Mesodermal cell (in vitro differentiated cells): ENCODE data around the gene ANKRD34B.
"Not testable (repeated sequence)": the region's sequence is repeated elsewhere in the genome, so short reads cannot be mapped to it uniquely, and the experiment has no call there.

Experiments used
- H3K27ac ChIP-seq: 2 replicates; pipeline ENCODE4 v1.7.0; 2013; ENCODE audit warnings: mild to moderate bottlenecking, low read depth, low read length, moderate library complexity; ENCODE audit not compliant: severe bottlenecking
- H3K36me3 ChIP-seq: 2 replicates; pipeline ENCODE4 v1.7.1; 2013; ENCODE audit warnings: mild to moderate bottlenecking, low read length, moderate library complexity; ENCODE audit not compliant: control insufficient read depth, insufficient read depth
- H3K4me1 ChIP-seq: one replicate; pipeline ENCODE4 v1.7.1; 2013; ENCODE audit warnings: mild to moderate bottlenecking, low read length; ENCODE audit not compliant: insufficient read depth, control insufficient read depth, poor library complexity, severe bottlenecking
- H3K4me3 ChIP-seq: 2 replicates; pipeline ENCODE4 v1.7.0; 2013; ENCODE audit warnings: low read length, control low read depth, mild to moderate bottlenecking; ENCODE audit not compliant: insufficient read depth, poor library complexity, severe bottlenecking; ENCODE audit errors: extremely low read depth
- H3K9me3 ChIP-seq: 2 replicates; pipeline ENCODE4 v1.7.1; 2013; ENCODE audit warnings: mild to moderate bottlenecking, low read length, moderate library complexity; ENCODE audit not compliant: control insufficient read depth
- WGBS, 2 experiments: methylation state at CpG; one replicate each; pipeline ENCODE4 v1.1.5; 2013; ENCODE audit warnings: missing lambda C conversion rate in 2 of 2; ENCODE audit not compliant: insufficient coverage in 2 of 2; 5-methylcytosine and 5-hydroxymethylcytosine counted together

Gene ANKRD34B

DNA sequence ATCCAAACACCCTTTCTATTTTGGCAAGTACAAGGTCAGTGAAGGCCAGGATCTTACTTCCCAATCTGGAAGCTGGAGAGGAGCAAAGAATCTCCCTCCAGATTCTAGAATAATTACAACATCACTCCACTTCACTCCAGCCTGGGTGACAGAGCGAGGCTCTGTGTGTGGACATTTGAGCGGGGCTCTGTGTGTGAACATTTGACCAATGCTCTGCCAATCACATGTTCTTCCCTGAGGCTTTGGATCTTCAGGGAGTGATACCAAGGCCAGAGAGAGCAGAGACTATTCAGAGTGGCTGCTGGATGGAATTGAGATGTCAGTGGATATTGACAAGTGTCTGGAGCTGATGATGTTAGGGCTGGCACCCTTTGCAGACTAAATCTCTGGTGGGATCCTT, 24.7 kb upstream of the ANKRD34B start:
- Histone ChIP-seq H3K36me3 (no peaks in the 10 kb centered on the region), H3K9me3 (no peaks in the 10 kb centered on the region), H3K4me3 (no peak overlapping the region), H3K4me1 (no peaks in the 10 kb centered on the region), H3K27ac (no peak overlapping the region)
- 100% methylated on average over 1 of the region's 2 CpGs; no CpG with 5 or more reads in 1 of the 2 experiments for WGBS, 2 experiments

DNA sequence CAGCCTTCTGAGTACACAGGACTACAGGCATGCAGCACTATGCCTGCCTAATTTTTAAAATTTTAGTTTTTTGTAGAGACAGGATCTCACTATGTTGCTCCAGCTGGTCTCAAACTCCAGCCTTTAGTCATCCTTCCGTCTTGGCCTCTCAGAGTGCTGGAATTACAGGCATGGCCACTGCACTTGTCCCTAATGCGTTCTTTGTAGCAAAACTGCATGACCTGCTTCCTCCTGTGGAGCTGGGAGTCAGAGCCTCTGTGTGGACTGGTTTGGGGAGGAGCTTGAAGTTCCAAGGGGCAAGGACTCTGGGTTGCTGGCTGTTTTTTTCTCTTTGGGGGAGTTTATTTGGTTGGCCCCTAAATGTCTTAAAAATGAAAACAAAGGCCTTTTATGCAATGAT, 22.7 kb upstream of the ANKRD34B start:
- H3K4me1 ChIP-seq: no peaks in the 10 kb centered on the region
- H3K9me3 ChIP-seq: no peaks in the 10 kb centered on the region
- 80 to 86% methylated on average over 2 of the region's 2 CpGs for WGBS, 2 experiments
- H3K36me3 ChIP-seq: no peaks in the 10 kb centered on the region
- no peak overlapping the region for H3K27ac ChIP-seq
- H3K4me3 ChIP-seq: no peak overlapping the region

DNA sequence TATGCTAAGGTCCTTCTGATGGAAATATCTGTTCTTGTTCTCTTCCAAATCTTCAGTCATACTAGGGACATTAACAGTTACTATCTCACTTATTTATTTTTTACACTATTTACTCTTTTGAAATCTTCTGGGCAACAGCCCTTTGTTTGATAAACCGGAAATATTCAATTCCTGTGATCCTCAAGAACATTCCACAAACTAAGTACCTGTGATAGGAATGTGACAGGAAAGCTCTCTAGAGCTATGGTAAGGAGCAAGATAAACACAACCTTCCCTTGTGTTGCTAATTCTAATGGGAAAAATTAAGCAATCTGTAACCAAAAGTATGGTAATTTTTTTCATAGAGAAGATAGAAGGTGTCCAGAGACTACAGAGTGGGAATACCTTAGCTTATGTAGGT, 22.0 kb upstream of the ANKRD34B start:
- no peaks in the 10 kb centered on the region for H3K36me3 ChIP-seq
- no peak overlapping the region for H3K27ac ChIP-seq
- no peak overlapping the region for H3K4me3 ChIP-seq
- no peaks in the 10 kb centered on the region for H3K9me3 ChIP-seq
- no CpG with 5 or more reads among the region's 1 CpG for WGBS, 2 experiments
- no peaks in the 10 kb centered on the region for H3K4me1 ChIP-seq

DNA sequence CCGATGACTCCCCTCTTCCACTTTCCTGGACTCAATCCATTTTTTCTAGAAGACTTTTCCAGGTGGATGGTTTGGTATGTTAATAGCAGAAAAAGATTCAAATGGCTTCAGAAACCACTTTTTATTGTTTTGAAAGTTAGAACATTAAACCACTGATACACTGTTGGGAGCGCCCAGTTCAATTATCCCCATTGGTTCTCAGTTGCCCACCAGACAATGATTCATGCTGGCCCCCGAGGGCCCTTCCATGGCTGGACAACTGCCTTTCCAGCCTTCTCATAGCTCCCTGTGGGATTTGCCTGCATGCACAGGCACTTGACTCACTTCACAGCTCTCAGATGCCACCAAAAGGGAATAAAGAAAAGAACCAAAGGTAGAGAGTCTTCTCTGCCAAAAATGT, 21.3 kb upstream of the ANKRD34B start:
- H3K9me3 ChIP-seq: no peaks in the 10 kb centered on the region
- H3K4me1 ChIP-seq: no peaks in the 10 kb centered on the region
- 85 to 92% methylated on average over 2 of the region's 3 CpGs for WGBS, 2 experiments
- H3K4me3 ChIP-seq: no peak overlapping the region
- H3K36me3 ChIP-seq: no peaks in the 10 kb centered on the region
- H3K27ac ChIP-seq: no peak overlapping the region

DNA sequence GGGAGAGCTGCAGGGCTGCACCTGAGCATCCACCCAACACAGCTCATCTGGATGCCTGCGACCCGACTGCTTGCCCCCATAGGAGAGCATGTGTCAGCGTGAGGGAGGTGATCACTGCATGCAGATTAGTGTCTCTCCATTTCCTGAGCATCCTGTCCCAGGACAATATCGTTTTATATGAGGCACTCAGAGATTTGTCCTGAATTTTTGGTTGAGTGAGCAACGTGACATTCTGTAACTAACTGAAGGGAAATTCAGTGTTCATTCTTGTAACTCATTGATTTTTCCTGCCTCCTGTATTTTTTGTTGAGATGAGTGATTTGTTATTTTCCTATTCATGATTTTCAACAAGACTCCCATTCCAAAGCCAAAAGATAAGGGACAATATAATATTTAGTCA, 20.7 kb upstream of the ANKRD34B start:
- Histone ChIP-seq H3K36me3 (no peaks in the 10 kb centered on the region), H3K9me3 (no peaks in the 10 kb centered on the region), H3K4me3 (no peak overlapping the region), H3K4me1 (no peaks in the 10 kb centered on the region), H3K27ac (no peak overlapping the region)
- WGBS, 2 experiments: 90 to 100% methylated on average over 4 of the region's 5 CpGs

DNA sequence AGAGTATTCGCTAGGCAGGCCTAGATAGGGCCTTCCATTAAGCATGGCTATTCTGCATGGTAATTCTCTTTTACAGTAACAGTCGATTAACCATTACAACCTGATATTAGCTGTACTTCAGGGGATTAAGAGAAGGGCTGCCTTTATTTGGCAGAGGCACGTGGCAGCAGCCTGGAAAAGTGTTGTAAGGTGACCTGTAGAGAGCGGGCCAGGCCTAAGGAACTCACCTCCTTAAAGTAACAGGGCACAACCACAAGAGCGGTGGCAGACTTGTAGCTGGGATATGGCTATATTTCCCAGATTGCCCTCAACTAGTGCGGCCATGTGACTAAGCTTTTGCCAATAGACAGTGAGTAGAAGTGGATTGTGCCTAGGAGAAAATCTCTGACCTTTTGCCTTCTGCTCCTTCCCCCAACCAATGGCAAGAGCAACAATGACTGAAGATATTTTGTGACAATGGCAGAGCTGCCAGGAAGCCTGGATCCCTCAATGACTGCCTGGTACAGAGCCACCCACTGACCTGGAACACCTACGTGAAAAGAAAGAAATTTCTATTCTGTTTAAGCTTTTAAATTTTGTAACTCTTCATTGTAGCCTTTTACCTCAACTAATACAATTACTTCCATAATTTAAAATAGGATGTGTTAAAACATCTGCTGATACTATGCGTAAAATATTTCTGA, 18.9 kb upstream of the ANKRD34B start:
- no peak overlapping the region for H3K4me3 ChIP-seq
- H3K4me1 ChIP-seq: no peaks in the 10 kb centered on the region
- no peak overlapping the region for H3K27ac ChIP-seq
- H3K9me3 ChIP-seq: no peaks in the 10 kb centered on the region
- 85 to 87% methylated on average over 3 to 4 of the region's 8 CpGs for WGBS, 2 experiments
- H3K36me3 ChIP-seq: no peaks in the 10 kb centered on the region

DNA sequence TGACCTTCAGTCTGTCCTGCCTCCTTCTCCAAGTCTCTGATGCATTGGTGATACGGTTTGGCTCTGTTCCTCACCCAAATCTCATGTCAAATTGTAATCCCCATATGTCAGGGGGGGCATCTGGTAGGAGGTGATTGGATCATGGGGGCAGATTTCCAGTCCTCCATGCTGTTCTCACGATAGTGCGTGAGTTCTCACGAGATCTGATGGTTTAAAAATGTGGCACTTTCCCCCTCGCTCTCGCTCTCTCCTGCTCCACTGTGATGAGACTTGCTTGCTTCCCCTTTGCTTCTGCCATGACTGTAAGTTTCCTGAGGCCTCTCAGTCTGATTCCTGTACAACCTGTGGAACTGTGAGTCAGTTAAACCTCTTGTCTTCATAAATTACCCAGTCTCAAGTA, 14.7 kb upstream of the ANKRD34B start:
- 84 to 94% methylated on average over 5 to 6 of the region's 6 CpGs for WGBS, 2 experiments

DNA sequence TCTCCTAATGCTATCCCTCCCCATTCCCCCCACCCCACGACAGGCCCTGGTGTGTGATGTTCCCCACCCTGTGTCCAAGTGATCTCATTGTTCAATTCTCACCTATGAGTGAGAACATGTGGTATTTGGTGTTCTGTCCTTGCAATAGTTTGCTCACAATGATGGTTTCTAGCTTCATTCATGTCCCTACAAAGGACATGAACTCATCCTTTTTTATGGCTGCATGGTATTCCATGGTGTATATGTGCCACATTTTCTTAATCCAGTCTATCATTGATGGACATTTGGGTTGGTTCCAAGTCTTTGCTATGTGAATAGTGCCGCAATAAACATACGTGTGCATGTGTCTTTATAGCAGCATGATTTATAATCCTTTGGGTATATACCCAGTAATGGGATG, 10.2 kb upstream of the ANKRD34B start:
- not testable (repeated sequence) for H3K9me3 ChIP-seq, H3K4me3 ChIP-seq, H3K27ac ChIP-seq, H3K4me1 ChIP-seq, H3K36me3 ChIP-seq
- no CpG with 5 or more reads among the region's 3 CpGs for WGBS, 2 experiments

More for the DNA sequence above, 14.7 kb upstream of the ANKRD34B start:
- Histone ChIP-seq H3K4me3 (no peak overlapping the region), H3K27ac (no peak overlapping the region), H3K36me3 (no peaks in the 10 kb centered on the region), H3K9me3 (no peaks in the 10 kb centered on the region), H3K4me1 (no peaks in the 10 kb centered on the region)

DNA sequence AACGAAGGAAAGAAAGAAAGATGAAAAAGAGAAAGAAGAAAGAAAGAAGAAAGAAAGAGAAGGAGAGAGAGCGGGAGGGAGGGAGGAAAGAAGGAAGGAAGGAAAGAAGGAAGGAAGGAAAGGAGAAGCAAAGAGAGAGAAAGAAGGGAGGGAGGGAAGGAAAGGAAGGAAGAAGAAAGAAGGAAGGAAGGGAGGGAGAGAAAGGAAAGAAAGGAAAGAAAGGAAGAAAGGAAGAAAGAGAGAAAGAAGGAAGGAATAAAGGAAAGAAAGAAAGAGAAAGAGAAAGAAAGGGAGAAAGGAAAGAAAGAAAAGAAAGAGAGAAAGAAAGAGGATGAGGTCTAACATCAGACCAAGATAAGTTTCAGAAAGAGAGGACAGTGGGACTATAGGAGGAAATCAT, 9.0 kb upstream of the ANKRD34B start:
- no peaks in the 10 kb centered on the region for H3K9me3 ChIP-seq
- no peak overlapping the region for H3K4me3 ChIP-seq
- no peaks in the 10 kb centered on the region for H3K4me1 ChIP-seq
- WGBS, 2 experiments: 88 to 95% methylated on average over 2 of the region's 2 CpGs
- no peak overlapping the region for H3K27ac ChIP-seq
- no peaks in the 10 kb centered on the region for H3K36me3 ChIP-seq

DNA sequence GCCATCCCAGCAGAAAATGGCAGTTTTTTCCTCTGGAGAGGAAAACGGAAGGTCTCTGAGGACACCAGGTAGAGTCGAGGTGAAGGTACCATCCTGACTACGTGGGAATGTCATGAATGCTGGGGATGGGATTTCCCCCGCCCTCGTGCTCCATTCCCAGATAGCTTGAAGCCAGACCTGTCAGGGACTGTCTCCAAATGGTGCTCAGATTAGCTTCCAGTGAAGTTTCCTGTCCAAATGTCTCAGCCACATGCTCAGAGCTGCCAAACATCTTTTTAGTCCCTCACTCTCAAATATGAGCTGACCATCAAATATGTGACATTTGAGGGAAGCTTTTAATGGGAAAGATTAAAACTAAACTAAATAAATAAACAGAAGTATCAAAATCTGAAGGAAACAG, 7.6 kb upstream of the ANKRD34B start:
- Histone ChIP-seq H3K9me3 (no peaks in the 10 kb centered on the region), H3K36me3 (no peaks in the 10 kb centered on the region), H3K4me3 (no peak overlapping the region), H3K4me1 (no peaks in the 10 kb centered on the region), H3K27ac (no peak overlapping the region)
- WGBS, 2 experiments: 44 to 50% methylated on average over 5 of the region's 5 CpGs

DNA sequence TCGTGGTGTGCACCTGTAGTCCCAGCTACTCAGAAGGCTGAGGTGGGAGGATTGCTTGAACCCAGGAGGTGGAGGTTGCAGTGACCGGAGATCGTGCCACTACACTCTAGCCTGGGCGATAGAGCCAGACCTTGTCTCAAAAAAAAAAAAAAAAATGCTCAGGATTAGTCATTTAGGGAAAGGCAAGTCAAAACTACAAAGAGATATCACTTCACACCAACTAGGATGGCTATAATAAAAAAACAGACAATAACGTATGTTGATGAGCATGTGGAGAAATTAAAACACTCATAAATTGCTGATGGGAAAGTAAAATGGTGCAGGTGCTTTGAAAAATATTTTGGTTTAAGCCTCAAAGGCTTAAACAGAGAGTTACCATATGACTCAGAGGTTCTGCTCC, 6.3 kb upstream of the ANKRD34B start:
- H3K9me3 ChIP-seq: no peaks in the 10 kb centered on the region
- H3K27ac ChIP-seq: no peak overlapping the region
- 71 to 97% methylated on average over 1 to 3 of the region's 5 CpGs for WGBS, 2 experiments
- no peak overlapping the region for H3K4me3 ChIP-seq
- H3K4me1 ChIP-seq: no peaks in the 10 kb centered on the region
- H3K36me3 ChIP-seq: no peaks in the 10 kb centered on the region
